ENCODE measurements around the gene PFKP.

DNA sequence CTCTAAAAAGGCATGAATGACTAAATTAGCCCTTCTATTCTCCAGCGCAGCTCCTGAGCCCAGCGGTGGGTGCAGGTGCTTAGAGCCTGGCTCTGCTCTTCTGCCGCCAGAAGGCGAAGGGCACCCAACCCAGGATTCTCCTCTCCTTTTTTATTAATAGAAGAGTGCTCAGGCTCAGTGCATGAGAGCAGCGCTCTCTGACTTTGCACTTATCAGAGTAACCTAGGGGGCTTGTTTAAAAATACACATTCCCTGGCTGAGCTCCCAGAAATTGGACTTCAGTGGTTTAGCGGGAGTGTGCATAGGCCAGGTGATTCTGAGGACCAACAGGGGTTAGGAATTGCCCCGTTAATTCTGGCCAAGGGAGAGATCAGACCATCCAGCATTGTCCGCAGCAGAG is 1.7 kb upstream of the PFKP start:
- no peak for TF ChIP-seq SPI1 (IDR thresholded peaks at IDR 0.05; ENCODE audit: low read depth, low read length)
- TF ChIP-seq POLR2AphosphoS5 (IDR thresholded peaks at IDR 0.05; ENCODE audit: low read depth, low read length) = no peak
- TF ChIP-seq POLR2A (IDR thresholded peaks at IDR 0.05; ENCODE audit: low read depth, low read length) = no peak
- TF ChIP-seq TAF1 (IDR thresholded peaks at IDR 0.05; ENCODE audit: low read depth, low read length) = no peak

All from GM12891 (cell line).